GM10248 (cell line): ENCODE results near the gene TOX4.

Source experiments
- CTCF ChIA-PET: fragments of 300-600 bp; sonication (Branson Sonifier 250); formaldehyde crosslinking; extraction: SDS; loops from one replicate; lab custom pipeline; 2021; ENCODE audit warnings: antibody characterized with exemption; lab: Yijun Ruan, JAX
- POLR2A ChIA-PET: fragments of 350-650 bp; sonication (Branson Sonifier 250); formaldehyde crosslinking; extraction: SDS; loops from one replicate; lab custom pipeline; 2020; ENCODE audit warnings: antibody characterized with exemption; lab: Yijun Ruan, JAX
- DNase-seq: peaks from one replicate; pipeline ENCODE4 v3.0.0; 2012; ENCODE audit errors: extremely low spot score
- CTCF ChIP-seq: IDR thresholded peaks from 2 replicates; pipeline ENCODE4 v1.5.1; 2012; ENCODE audit warnings: mild to moderate bottlenecking, low read depth; ENCODE audit errors: extremely low read depth, missing control alignments, control extremely low read depth

The TOX4 gene

GRCh38 chr14:21467616-21468015 is 9.4 kb upstream of the TOX4 start:
- ChIA-PET CTCF (interaction anchor here (1.1 to 3.6 kb wide), 2 partner anchors 10 to 11 kb away, joined by 5 to 18 read pairs; partner anchors contain the start of genes CHD8 and TOX4), POLR2A (no interaction called here)
- no peak for DNase-seq
- TF ChIP-seq CTCF: no peak

GRCh38 chr14:21475767-21476522 is 1.1 kb upstream of the TOX4 start:
- no peak for TF ChIP-seq CTCF
- no peak for DNase-seq
- ChIA-PET CTCF (interaction anchor here (0.6 to 4.1 kb wide), 20 partner anchors 11 to 221 kb away, joined by 3 to 34 read pairs (median 4); partner anchors contain the start of genes CHD8 and METTL3), POLR2A (interaction anchor here (2.0 kb wide), 1 partner anchor 35 kb away, joined by 4 read pairs; the partner anchor contains the start of gene METTL3)

- no peak for TF ChIP-seq CTCF
- ChIA-PET POLR2A (interaction anchor here (0.6 to 2.0 kb wide), 4 partner anchors 27 to 1186 kb away, joined by 3 to 7 read pairs (median 5); partner anchors contain the start of gene METTL3), CTCF (interaction anchor here (0.6 to 4.1 kb wide), 22 partner anchors 12 to 221 kb away, joined by 3 to 34 read pairs (median 4); partner anchors contain the start of genes CHD8 and METTL3)
- DNase-seq: no peak
Measured at GRCh38 chr14:21476523-21476924, 471 bp upstream of the TOX4 start.

GRCh38 chr14:21486640-21487087 is 9.7 kb downstream of the TOX4 start:
- TF ChIP-seq CTCF: no peak
- DNase-seq: no peak
- CTCF ChIA-PET: interaction anchor here (0.9 to 2.4 kb wide), 2 partner anchors 9 to 11 kb away, joined by 3 to 23 read pairs; partner anchors contain the start of gene TOX4
- POLR2A ChIA-PET: interaction anchor here (0.6 kb wide), 1 partner anchor 1144 kb away, joined by 10 read pairs; no protein-coding TSS in a partner anchor

GRCh38 chr14:21494902-21495762 is 18.1 kb downstream of the TOX4 start:
- ChIA-PET CTCF (interaction anchor here (0.7 to 2.1 kb wide), 7 partner anchors 13 to 264 kb away, joined by 3 to 18 read pairs (median 4); partner anchors contain the start of genes CHD8, RAB2B and TOX4), POLR2A (interaction anchor here (0.7 to 1.0 kb wide), 2 partner anchors 16 kb away, joined by 3 read pairs; partner anchors contain the start of gene METTL3)
- DNase-seq: no peak
- no peak for TF ChIP-seq CTCF
